WERI-Rb-1 (cell line): ENCODE results near the gene KCTD2.

Experiments used
- DNase-seq: peaks from one replicate; pipeline ENCODE4 v3.0.0-alpha.2; 2020
- H3K27ac ChIP-seq: fragments of 250-450 bp; sonication (Bioruptor Pico); 2 replicates; pipeline ENCODE4 v1.5.1; 2020; ENCODE audit warnings: mild to moderate bottlenecking, moderate library complexity
- H3K27me3 ChIP-seq: fragments of 250-450 bp; sonication (Bioruptor Pico); 2 replicates; pipeline ENCODE4 v1.5.1; 2021; ENCODE audit warnings: mild to moderate bottlenecking, low read depth, moderate library complexity; ENCODE audit not compliant: insufficient read depth, severe bottlenecking
- H3K36me3 ChIP-seq: fragments of 250-450 bp; sonication (Bioruptor Pico); 2 replicates; pipeline ENCODE4 v1.5.1; 2020; ENCODE audit warnings: mild to moderate bottlenecking, moderate library complexity
- H3K4me3 ChIP-seq: 2 replicates; pipeline ENCODE4 v1.5.1; 2011; ENCODE audit warnings: low read depth, mild to moderate bottlenecking, control low read depth, low read length
- H3K9me3 ChIP-seq: fragments of 250-450 bp; sonication (Bioruptor Pico); 2 replicates; pipeline ENCODE4 v1.5.1; 2021; ENCODE audit warnings: mild to moderate bottlenecking, moderate library complexity; ENCODE audit not compliant: severe bottlenecking
- TF ChIP-seq, protein P1 (sequence below): IDR thresholded peaks from 2 replicates; pipeline ENCODE4 v1.5.1; 2011; ENCODE audit warnings: low read depth, mild to moderate bottlenecking, control low read depth, inconsistent platforms, low read length

The KCTD2 gene, protein sequence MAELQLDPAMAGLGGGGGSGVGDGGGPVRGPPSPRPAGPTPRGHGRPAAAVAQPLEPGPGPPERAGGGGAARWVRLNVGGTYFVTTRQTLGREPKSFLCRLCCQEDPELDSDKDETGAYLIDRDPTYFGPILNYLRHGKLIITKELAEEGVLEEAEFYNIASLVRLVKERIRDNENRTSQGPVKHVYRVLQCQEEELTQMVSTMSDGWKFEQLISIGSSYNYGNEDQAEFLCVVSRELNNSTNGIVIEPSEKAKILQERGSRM

DNA sequence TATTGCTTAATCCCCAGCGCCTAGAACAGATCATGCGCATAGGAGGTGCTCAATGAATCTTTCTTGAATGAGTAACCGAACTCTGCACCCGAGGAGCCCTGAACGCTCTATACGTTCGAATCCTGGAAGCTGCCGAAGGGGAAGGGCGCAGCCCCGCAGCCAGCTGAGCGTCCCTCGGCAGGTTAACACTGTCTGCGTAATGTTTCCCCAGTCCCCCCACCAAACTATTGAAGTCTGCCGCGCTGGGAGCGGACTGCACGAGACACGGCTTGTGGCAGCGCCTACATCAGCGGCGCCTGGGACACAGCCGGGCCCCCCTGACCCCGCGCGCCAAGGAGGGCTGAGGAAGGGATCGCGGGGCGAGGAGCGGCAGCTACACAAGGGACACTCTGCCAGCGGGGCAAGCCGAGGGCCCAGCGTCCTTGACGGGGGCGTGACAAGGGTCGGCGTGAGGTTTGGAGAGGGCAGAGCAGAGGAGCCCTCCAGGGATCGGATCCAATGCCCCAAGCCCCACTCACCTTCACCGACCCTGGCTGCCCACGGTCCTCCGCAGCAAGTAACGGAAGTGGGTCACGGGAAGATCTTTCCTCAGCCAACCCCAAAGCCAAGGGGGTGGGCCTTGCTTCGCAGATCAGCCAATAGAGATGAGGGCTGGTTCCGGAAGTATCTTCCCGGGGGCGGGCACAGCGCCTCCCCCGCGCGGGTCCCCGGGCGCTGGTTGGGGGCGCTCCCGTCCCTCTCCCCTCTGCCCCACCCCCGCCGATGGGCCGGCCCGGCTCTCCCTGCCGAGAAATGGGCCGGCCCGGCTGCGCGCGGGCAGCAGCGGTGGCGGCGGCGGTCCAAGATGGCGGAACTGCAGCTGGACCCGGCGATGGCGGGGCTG is at the start of gene KCTD2, which contains the start of gene ATP5PD:
KCTD2 (plus strand) TSS at position 819 of the 883 bp plus-strand sequence; CDS start at position 845, 26 bp downstream.
ATP5PD (minus strand) TSS at position 563 of the 883 bp plus-strand sequence. CDS start 4,319 bp downstream, outside the sequence.
- H3K4me3 ChIP-seq, result peak within 1 kb of the TSS; percentile 98
- TF ChIP-seq, protein P1, sequence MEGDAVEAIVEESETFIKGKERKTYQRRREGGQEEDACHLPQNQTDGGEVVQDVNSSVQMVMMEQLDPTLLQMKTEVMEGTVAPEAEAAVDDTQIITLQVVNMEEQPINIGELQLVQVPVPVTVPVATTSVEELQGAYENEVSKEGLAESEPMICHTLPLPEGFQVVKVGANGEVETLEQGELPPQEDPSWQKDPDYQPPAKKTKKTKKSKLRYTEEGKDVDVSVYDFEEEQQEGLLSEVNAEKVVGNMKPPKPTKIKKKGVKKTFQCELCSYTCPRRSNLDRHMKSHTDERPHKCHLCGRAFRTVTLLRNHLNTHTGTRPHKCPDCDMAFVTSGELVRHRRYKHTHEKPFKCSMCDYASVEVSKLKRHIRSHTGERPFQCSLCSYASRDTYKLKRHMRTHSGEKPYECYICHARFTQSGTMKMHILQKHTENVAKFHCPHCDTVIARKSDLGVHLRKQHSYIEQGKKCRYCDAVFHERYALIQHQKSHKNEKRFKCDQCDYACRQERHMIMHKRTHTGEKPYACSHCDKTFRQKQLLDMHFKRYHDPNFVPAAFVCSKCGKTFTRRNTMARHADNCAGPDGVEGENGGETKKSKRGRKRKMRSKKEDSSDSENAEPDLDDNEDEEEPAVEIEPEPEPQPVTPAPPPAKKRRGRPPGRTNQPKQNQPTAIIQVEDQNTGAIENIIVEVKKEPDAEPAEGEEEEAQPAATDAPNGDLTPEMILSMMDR, result no peak
- peak; percentile 99 for DNase-seq

DNA sequence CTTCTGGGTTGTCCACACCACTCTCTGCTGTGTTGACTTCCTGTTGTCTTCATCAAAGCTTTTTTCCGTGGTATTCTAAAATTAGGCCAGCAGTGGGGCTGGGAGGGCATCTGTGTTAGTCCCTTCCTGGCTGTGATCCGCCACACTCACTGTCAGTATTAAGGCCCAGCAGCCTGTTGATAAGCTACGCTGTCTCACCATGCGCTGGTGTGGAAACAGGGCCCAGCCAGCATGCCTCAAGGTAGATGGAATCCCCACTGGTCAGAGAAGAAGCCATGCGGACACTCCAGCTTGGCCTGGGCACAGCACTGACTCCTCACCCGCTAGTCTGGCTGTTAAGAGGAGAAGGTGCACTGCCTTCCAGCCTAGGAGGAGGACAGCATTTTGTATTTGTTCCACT is 48.2 kb upstream of the KCTD2 start:
- TF ChIP-seq, protein P1, result no peak
- Histone ChIP-seq H3K4me3 (no peak overlapping the region), H3K9me3 (no peaks in the 10 kb centered on the region), H3K27ac (no peak overlapping the region), H3K36me3 (peaks cover 44% of the 10 kb centered on the region), H3K27me3 (no peaks in the 10 kb centered on the region)
- no peak for DNase-seq

More for the DNA sequence above, at the start of gene KCTD2, which contains the start of gene ATP5PD:
- Histone ChIP-seq H3K27ac (peak within 1 kb of the TSS; percentile 70), H3K36me3 (peaks cover 35% of the 10 kb centered on the region), H3K9me3 (no peaks in the 10 kb centered on the region), H3K27me3 (no peaks in the 10 kb centered on the region)

DNA sequence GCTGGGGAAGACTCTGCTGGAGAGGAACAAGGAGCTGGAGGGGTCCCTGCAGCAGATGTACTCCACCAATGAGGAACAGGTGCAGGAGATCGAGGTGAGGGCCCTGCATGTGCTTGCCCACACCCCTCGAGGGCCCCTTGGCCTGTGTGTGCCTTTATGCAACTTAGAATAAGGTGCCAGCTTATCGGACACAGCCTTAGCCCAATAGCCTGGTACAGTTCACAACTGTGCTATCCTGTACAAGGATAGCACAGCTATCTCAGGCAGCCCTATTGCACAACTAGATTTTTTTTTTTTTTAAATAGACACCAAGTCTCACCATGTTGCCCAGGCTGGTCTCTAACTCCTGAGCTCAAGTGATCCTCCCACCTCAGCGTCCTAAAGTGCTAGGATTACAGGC is 47.5 kb upstream of the KCTD2 start:
- Histone ChIP-seq H3K36me3 (peaks cover 49% of the 10 kb centered on the region), H3K9me3 (no peaks in the 10 kb centered on the region), H3K4me3 (no peak overlapping the region), H3K27ac (no peak overlapping the region), H3K27me3 (no peaks in the 10 kb centered on the region)
- TF ChIP-seq, protein P1, result no peak
- no peak for DNase-seq

DNA sequence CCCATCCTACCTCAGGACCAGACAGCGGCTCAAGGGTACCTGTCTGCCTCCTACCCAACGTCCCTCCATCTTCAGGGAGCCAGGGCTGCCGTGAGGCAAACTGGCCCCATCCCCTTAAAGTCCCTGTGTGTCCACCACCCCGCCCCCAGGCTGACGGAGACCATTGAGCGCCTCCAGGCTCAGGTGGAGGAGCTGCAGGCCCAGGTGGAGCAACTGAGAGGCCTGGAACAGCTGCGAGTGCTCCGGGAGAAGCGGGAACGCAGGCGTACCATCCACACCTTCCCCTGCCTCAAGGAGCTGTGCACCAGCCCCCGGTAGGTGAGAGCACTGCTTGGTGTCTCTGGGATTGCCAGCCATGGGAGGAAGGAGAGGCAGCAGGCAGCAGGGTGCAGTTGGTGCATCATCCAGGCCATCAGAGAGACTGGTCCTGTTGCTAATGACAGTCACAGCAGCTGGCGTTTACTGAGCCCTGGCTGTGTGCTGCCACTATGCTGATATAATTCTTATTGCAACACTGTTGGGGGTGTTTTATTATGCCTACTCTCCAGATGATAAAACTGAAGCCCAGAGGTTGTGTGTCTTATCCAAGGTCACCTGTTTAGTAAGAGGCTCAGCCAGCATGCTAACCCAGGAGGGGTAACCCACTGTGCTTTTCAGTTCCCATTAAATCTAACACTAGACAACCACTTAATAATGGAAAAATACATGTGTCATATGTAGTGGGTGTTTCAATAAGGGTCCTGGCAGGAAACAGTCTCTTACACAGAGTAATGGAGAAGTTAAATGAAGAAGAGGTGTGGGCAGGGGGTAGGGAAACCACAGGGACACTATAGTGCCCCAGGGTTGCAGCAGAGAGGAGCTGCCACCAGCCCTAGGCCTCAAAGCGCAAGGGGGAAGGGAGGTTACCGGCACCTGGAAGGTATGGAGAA is 44.8 kb upstream of the KCTD2 start:
- no peak overlapping the region for H3K4me3 ChIP-seq
- no peaks in the 10 kb centered on the region for H3K9me3 ChIP-seq
- TF ChIP-seq, protein P1, result no peak
- no peak overlapping the region for H3K27ac ChIP-seq
- H3K27me3 ChIP-seq, result no peaks in the 10 kb centered on the region
- H3K36me3 ChIP-seq, result peaks cover 59% of the 10 kb centered on the region
- no peak for DNase-seq

DNA sequence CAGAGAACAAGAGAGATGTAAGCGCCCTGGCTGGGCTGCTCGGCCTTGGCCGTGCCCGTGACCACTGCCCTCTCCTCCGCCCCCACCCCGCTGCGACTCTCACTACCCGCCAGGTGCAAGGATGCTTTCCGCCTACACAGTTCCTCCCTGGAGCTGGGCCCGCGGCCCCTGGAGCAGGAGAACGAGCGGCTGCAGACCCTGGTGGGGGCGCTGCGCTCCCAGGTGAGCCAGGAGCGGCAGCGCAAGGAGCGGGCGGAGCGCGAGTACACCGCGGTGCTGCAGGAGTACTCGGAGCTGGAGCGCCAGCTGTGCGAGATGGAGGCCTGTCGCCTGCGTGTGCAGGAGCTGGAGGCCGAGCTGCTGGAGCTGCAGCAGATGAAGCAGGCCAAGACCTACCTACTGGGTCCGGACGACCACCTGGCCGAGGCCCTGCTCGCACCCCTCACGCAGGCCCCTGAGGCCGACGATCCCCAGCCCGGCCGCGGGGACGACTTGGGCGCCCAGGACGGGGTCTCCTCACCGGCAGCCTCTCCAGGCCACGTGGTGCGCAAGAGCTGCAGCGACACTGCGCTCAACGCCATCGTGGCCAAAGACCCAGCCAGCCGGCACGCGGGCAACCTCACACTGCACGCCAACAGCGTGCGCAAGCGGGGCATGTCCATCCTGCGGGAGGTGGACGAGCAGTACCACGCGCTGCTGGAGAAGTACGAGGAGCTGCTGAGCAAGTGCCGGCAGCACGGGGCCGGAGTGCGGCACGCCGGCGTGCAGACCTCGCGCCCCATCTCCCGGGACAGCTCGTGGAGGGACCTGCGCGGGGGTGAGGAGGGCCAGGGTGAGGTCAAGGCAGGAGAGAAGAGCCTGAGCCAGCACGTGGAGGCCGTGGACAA is 43.7 kb upstream of the KCTD2 start:
- no peak for DNase-seq
- no peak overlapping the region for H3K27ac ChIP-seq
- no peaks in the 10 kb centered on the region for H3K9me3 ChIP-seq
- TF ChIP-seq, protein P1, result no peak
- H3K27me3 ChIP-seq, result no peaks in the 10 kb centered on the region
- H3K36me3 ChIP-seq, result peaks cover 59% of the 10 kb centered on the region
- no peak overlapping the region for H3K4me3 ChIP-seq
